K562 (cell line): ENCODE results near the gene MYO15B. TPM values are rescaled to one million over a fixed set of nuclear protein-coding genes. Genes with fewer than 3 reads are reported as not detected.

ENCODE experiments used
- BMI1 ChIP-seq: fragments of 150-350 bp; IDR thresholded peaks from 2 replicates; pipeline ENCODE4 v1.6.1; 2014; ENCODE audit warnings: low read length
- STAT6 ChIP-seq: sonication (generic); formaldehyde crosslinking; IDR thresholded peaks from 2 replicates; pipeline ENCODE4 v1.8.1; 2023; ENCODE audit warnings: mild to moderate bottlenecking, missing genetic modification reagents
- TEAD1 ChIP-seq, 2 experiments: fragments of 450-650 bp in 1 of 2; sonication (generic) in 1 of 2; formaldehyde crosslinking; IDR thresholded peaks; 2 replicates each; pipeline versions ENCODE4 v1.4.0 to v1.8.0; 2020 to 2022; ENCODE audit warnings: mild to moderate bottlenecking in 2 of 2, missing genetic modification reagents in 1 of 2
- polyA plus RNA-seq, 8 experiments: library from polyadenylated mRNA; depleted of rRNA in 4 of 8; stranded (reverse) in 5 of 8; unstranded in 3 of 8; fragments of >200 nt; fragmentation: Nextera tagmentation in 2 of 8; fragmentation: Illumina TruSeq in 1 of 8; extraction: Ambion mirVana in 2 of 8; extraction: Trizol in 1 of 8; gene quantifications; 2 replicates each; pipeline versions ENCODE4 v1.2.1 to v1.2.3, GENCODE V29; 2011 to 2014; ENCODE audit warnings: inconsistent platforms in 1 of 8, missing spikeins in 1 of 8
- total RNA-seq, 7 experiments: library from RNA; depleted of rRNA in 6 of 7; stranded (reverse); fragments of >200 nt in 6 of 7; fragmentation: Illumina TruSeq in 2 of 7; extraction: Trizol in 2 of 7; gene quantifications; 2 replicates each; pipeline versions ENCODE4 v1.2.1 to v1.2.3, GENCODE V29; 2011 to 2021; ENCODE audit warnings: low replicate concordance in 1 of 7
- TF ChIP-seq, protein P1 (sequence below): fragments of 450-650 bp; IDR thresholded peaks from 2 replicates; pipeline ENCODE4 v1.6.1; 2018; ENCODE audit not compliant: partially characterized antibody

MYO15B gene
- total and polyA plus RNA-seq, 9 of the 15 experiments (the other 6 are each of a cell fraction or from before 2014, with no cell fraction given): 0.05 to 3.1 (median 0.83) TPM; not detected in 2

DNA sequence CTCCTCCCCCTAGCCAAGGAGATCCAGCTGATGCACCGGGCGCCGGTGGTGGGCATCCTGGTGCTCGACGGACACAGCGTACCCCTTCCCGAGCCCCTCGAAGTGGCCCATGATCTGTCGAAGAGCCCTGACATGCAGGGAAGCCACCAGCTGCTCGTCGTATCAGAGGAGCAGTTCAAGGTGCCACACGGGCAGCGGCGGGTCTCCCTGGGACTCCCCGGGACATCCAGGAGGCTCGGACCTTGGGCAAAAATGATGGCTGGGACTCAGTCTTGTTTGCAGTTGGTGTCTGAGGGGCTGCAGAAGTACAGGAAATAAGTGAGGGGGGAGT, 15.8 kb upstream of the MYO15B start (continued):
- TF ChIP-seq, protein P1, sequence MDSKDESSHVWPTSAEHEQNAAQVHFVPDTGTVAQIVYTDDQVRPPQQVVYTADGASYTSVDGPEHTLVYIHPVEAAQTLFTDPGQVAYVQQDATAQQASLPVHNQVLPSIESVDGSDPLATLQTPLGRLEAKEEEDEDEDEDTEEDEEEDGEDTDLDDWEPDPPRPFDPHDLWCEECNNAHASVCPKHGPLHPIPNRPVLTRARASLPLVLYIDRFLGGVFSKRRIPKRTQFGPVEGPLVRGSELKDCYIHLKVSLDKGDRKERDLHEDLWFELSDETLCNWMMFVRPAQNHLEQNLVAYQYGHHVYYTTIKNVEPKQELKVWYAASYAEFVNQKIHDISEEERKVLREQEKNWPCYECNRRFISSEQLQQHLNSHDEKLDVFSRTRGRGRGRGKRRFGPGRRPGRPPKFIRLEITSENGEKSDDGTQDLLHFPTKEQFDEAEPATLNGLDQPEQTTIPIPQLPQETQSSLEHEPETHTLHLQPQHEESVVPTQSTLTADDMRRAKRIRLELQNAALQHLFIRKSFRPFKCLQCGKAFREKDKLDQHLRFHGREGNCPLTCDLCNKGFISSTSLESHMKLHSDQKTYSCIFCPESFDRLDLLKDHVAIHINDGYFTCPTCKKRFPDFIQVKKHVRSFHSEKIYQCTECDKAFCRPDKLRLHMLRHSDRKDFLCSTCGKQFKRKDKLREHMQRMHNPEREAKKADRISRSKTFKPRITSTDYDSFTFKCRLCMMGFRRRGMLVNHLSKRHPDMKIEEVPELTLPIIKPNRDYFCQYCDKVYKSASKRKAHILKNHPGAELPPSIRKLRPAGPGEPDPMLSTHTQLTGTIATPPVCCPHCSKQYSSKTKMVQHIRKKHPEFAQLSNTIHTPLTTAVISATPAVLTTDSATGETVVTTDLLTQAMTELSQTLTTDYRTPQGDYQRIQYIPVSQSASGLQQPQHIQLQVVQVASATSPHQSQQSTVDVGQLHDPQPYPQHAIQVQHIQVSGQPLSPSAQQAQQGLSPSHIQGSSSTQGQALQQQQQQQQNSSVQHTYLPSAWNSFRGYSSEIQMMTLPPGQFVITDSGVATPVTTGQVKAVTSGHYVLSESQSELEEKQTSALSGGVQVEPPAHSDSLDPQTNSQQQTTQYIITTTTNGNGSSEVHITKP: no peak
- no peak for TF ChIP-seq BMI1
- TF ChIP-seq TEAD1 (CRISPR knock-in tag; IDR thresholded peaks at IDR 0.05): no peak
- no peak for TF ChIP-seq STAT6
